Thyroid gland (tissue), 4 donors: ENCODE results near the gene MDH1. TPM values are rescaled to one million over a fixed set of nuclear protein-coding genes. Genes with fewer than 3 reads are reported as not detected.
A peak's percentile ranks its signal among the peaks of the same experiment; 100 is the strongest.
"Not testable (repeated sequence)": the region's sequence is repeated elsewhere in the genome, so short reads cannot be mapped to it uniquely, and the experiment has no call there.

Experiments used
- DNase-seq, 2 donors: peaks; one replicate each; pipeline ENCODE4 v3.0.0-alpha.2; 2019
- H3K27ac ChIP-seq, 3 donors: fragments of 200-600 bp; sonication (generic); 1 replicate in 2 of 3; 2 replicates in 1 of 3; pipeline ENCODE4 v1.5.1; 2016 to 2019; ENCODE audit warnings: mild to moderate bottlenecking in 1 of 3, moderate library complexity in 1 of 3
- H3K27me3 ChIP-seq: fragments of 200-600 bp; sonication (generic); one replicate; pipeline ENCODE4 v1.5.1; 2019
- H3K36me3 ChIP-seq, 2 donors: fragments of 200-600 bp; sonication (generic); one replicate each; pipeline ENCODE4 v1.5.1; 2016 to 2019
- H3K4me1 ChIP-seq, 2 donors: fragments of 200-600 bp; sonication (generic); one replicate each; pipeline ENCODE4 v1.5.1; 2017 to 2019
- H3K4me3 ChIP-seq, 3 donors: fragments of 200-600 bp; sonication (generic); replicated peaks in 1 of 3; 1 replicate in 2 of 3; 2 replicates in 1 of 3; pipeline ENCODE4 v1.5.1; 2016; ENCODE audit warnings: mild to moderate bottlenecking in 1 of 3
- H3K9me3 ChIP-seq: fragments of 200-600 bp; sonication (generic); one replicate; pipeline ENCODE4 v1.5.1; 2017
- POLR2A ChIP-seq, 2 donors: fragments of 450-650 bp; IDR thresholded peaks; one replicate each; pipeline ENCODE4 v1.6.1; 2017; ENCODE audit warnings: antibody characterized with exemption in 2 of 2, mild to moderate bottlenecking in 2 of 2, moderate library complexity in 1 of 2
- WGBS, 2 donors: methylation state at CpG; one replicate each; pipeline ENCODE4 v1.1.5; 2017; 5-methylcytosine and 5-hydroxymethylcytosine counted together
- intact Hi-C: fragments of 100-400 bp; cut with DNase I; formaldehyde crosslinking; loops from one replicate; pipeline ENCODE4 v1.15.1; 2023
- total RNA-seq, 4 donors: library from RNA; depleted of rRNA; stranded (reverse); fragments of >200 nt; gene quantifications; one replicate each; pipeline ENCODE4 v1.2.3, GENCODE V29; 2016
- TF ChIP-seq, protein P1 (sequence below), 6 experiments: fragments of 200-600 bp in 3 of 6; fragments of 450-650 bp in 3 of 6; sonication (generic) in 3 of 6; IDR thresholded peaks; one replicate each; pipeline ENCODE4 v1.5.1; 2016 to 2019; ENCODE audit warnings: antibody characterized with exemption in 6 of 6, mild to moderate bottlenecking in 2 of 6, inconsistent platforms in 1 of 6, moderate library complexity in 1 of 6

Gene MDH1
- total RNA-seq, 4 donors from 2014 or later = 119 to 178 (median 136) TPM

DNA sequence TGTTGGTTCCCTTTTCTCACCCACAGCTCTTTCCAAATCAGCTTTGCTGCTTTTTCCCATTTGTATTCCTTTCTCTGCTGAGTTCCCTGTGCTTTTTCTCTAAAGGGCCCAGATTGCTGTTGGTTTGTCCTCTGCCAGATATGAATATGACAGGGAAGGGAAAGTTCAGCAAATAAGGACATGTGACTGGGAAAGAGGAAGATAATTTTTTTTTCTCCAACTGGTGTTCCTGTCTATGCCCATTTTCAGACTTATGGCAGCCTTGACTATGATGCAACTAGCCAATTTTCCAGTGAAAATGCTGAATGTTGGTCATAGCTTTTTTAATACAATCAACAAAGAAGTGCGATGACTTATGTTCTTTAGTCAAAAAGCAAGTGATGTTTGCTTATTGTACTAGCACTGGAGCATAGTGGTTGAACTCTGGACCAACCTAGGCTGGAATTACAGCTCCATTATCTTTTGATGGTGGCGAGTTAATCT lies 7.7 kb downstream of the MDH1 start:
- Histone ChIP-seq H3K36me3 (peaks cover 6 to 9% of the 10 kb centered on the region in 2 donors), H3K4me1 (peaks cover 0 to 7% of the 10 kb centered on the region in 2 donors), H3K27me3 (no peaks in the 10 kb centered on the region), H3K4me3 (no peak overlapping the region), H3K27ac (no peak overlapping the region), H3K9me3 (no peaks in the 10 kb centered on the region)
- no peak for DNase-seq
- WGBS, 2 donors = 97 to 98% methylated on average over 2 of the region's 2 CpGs
- no peak for TF ChIP-seq POLR2A (IDR thresholded peaks at IDR 0.05)
- TF ChIP-seq, protein P1, sequence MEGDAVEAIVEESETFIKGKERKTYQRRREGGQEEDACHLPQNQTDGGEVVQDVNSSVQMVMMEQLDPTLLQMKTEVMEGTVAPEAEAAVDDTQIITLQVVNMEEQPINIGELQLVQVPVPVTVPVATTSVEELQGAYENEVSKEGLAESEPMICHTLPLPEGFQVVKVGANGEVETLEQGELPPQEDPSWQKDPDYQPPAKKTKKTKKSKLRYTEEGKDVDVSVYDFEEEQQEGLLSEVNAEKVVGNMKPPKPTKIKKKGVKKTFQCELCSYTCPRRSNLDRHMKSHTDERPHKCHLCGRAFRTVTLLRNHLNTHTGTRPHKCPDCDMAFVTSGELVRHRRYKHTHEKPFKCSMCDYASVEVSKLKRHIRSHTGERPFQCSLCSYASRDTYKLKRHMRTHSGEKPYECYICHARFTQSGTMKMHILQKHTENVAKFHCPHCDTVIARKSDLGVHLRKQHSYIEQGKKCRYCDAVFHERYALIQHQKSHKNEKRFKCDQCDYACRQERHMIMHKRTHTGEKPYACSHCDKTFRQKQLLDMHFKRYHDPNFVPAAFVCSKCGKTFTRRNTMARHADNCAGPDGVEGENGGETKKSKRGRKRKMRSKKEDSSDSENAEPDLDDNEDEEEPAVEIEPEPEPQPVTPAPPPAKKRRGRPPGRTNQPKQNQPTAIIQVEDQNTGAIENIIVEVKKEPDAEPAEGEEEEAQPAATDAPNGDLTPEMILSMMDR (IDR thresholded peaks at IDR 0.05) = no peak
- intact Hi-C loops = no loop called here

DNA sequence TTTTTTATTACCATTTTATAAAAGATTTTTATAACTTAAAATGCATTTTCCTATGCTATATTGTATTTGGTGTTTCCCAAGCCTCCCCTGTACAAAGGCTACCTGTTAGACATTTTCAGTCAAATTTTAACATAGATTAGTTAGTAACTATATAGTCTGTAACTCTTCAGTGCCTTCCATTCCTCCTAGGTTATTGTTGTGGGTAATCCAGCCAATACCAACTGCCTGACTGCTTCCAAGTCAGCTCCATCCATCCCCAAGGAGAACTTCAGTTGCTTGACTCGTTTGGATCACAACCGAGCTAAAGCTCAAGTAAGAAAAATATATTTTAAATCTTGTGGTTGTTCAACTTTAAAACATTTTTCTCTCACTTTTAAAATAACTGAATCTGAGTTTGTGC lies 10.2 kb downstream of the MDH1 start:
- H3K36me3 ChIP-seq = peaks cover 10 to 18% of the 10 kb centered on the region in 2 donors
- no peak overlapping the region for H3K27ac ChIP-seq
- no peak overlapping the region for H3K4me3 ChIP-seq
- TF ChIP-seq POLR2A (IDR thresholded peaks at IDR 0.05) = no peak
- TF ChIP-seq, protein P1 (IDR thresholded peaks at IDR 0.05) = no peak
- H3K4me1 ChIP-seq = peaks cover 0 to 7% of the 10 kb centered on the region in 2 donors
- H3K27me3 ChIP-seq = no peaks in the 10 kb centered on the region
- no peak for DNase-seq
- 84 to 86% methylated on average over 2 of the region's 2 CpGs for WGBS, 2 donors
- H3K9me3 ChIP-seq = no peaks in the 10 kb centered on the region
- intact Hi-C loops = no loop called here

DNA sequence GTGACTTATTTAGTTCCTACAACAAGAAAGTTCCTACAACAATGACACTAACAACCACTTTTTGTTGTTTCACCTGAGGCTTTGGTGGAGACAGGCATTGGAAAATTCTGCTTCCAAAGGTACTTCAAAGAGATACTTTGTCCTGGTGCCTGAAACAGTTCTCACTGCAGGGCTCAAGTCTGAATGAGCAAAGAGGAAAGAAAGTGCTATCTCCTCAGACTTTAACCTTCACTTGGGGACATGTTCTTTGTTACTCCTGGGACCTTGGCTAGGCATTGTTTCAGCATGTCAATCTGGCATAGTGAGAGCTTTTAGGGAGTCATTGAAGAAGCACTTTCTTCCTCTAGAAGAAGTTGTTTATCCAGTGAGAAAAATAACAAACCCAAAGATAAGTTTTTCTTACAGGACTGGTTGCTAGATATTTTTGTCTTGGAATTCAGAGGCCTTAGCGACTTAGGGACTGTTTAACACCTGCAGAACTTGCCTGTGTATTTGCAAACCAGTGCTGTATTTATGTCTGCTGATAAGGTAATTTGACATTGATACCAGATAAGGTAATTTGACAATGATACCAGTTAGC lies 12.2 kb downstream of the MDH1 start:
- intact Hi-C loops = no loop called here
- no peaks in the 10 kb centered on the region for H3K27me3 ChIP-seq
- H3K36me3 ChIP-seq = peaks cover 25 to 33% of the 10 kb centered on the region in 2 donors
- H3K27ac ChIP-seq = peak overlapping the region in 1 of 3 donors; percentile 33
- no peaks in the 10 kb centered on the region for H3K9me3 ChIP-seq
- H3K4me1 ChIP-seq = peaks cover 0 to 7% of the 10 kb centered on the region in 2 donors
- 27 to 41% methylated on average over 1 of the region's 1 CpG for WGBS, 2 donors
- H3K4me3 ChIP-seq = no peak overlapping the region
- no peak for DNase-seq
- TF ChIP-seq POLR2A (IDR thresholded peaks at IDR 0.05) = no peak
- TF ChIP-seq, protein P1 (IDR thresholded peaks at IDR 0.05) = no peak

DNA sequence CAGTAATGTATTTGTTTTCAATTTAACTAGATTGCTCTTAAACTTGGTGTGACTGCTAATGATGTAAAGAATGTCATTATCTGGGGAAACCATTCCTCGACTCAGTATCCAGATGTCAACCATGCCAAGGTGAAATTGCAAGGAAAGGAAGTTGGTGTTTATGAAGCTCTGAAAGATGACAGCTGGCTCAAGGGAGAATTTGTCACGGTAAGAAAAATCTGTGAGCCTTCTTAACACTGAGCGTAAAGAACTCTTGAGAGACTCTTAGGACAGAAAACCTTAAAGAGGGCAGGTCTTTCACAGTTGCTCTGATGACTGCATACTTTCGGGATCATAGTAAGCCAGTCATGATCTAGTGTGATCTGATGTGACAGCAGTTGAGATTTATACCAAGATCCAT lies 15.9 kb downstream of the MDH1 start:
- Histone ChIP-seq H3K4me3 (no peak overlapping the region), H3K27me3 (no peaks in the 10 kb centered on the region), H3K4me1 (peaks cover 0 to 7% of the 10 kb centered on the region in 2 donors), H3K36me3 (peaks cover 37 to 43% of the 10 kb centered on the region in 2 donors), H3K9me3 (no peaks in the 10 kb centered on the region), H3K27ac (no peak overlapping the region)
- DNase-seq = no peak
- WGBS, 2 donors = 81 to 85% methylated on average over 4 of the region's 4 CpGs
- intact Hi-C loops = no loop called here
- no peak for TF ChIP-seq POLR2A (IDR thresholded peaks at IDR 0.05)
- TF ChIP-seq, protein P1 (IDR thresholded peaks at IDR 0.05) = no peak

DNA sequence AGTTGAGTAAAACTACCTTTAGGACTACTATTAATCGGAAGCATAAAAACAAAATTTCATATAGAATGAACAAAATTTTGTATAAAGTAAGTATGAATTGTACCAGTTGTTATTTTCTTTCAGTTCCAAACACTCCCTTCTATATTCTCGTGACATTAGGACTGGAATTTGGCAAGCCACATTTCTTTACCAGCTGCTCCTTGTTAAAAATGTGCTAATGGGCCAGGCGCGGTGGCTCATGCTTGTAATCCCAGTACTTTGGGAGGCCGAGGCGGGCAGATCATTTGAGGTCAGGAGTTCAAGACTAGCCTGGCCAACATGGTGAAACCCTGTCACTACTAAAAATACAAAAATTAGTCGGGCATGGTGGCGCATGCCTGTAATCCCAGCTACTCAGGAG lies 20.1 kb downstream of the MDH1 start:
- intact Hi-C loops, DNase-seq: not testable (repeated sequence)
- WGBS, 2 donors = 85 to 94% methylated on average over 8 of the region's 8 CpGs

More for the DNA sequence above, 20.1 kb downstream of the MDH1 start:
- not testable (repeated sequence) for H3K4me3 ChIP-seq, H3K4me1 ChIP-seq, H3K27ac ChIP-seq, H3K9me3 ChIP-seq, H3K27me3 ChIP-seq
- peaks cover 34% of the 10 kb centered on the region in 2 donors for H3K36me3 ChIP-seq
